ENCODE results near the gene SMDT1. TPM values are rescaled to one million over a fixed set of nuclear protein-coding genes. Genes with fewer than 3 reads are reported as not detected.

Gene SMDT1
- total and polyA plus RNA-seq, 9 of the 15 experiments (the other 6 are each of a cell fraction or from before 2014, with no cell fraction given): 7.9 to 65.2 (median 14.3) TPM

GRCh38 chr22:42090596-42091454 lies 11.3 kb downstream of the SMDT1 start, which contains the start of gene NDUFA6 (continued):
- peak; percentile 93 for TF ChIP-seq ZBTB2 (IDR thresholded peaks at IDR 0.05)
- TF ChIP-seq GABPB1 (CRISPR knock-in tag; IDR thresholded peaks at IDR 0.05): peak; percentile 78; the same call in 1 of the 2 replicates
- peak; percentile 60; the same call in 1 of the 2 replicates for TF ChIP-seq ETV5 (CRISPR knock-in tag; IDR thresholded peaks at IDR 0.05; ENCODE audit: low read depth)
- peak; percentile 96 for TF ChIP-seq ESRRA (IDR thresholded peaks at IDR 0.05; ENCODE audit: borderline replicate concordance, low read depth)
- TF ChIP-seq ZNF57 (CRISPR knock-in tag; IDR thresholded peaks at IDR 0.05): no peak
- peak; percentile 34; the same call in 1 of the 2 replicates for TF ChIP-seq ZNF263 (CRISPR knock-in tag; IDR thresholded peaks at IDR 0.05; ENCODE audit: borderline replicate concordance)
- no peak for TF ChIP-seq ARID1B (IDR thresholded peaks at IDR 0.05)
- peak; percentile 95 for TF ChIP-seq POLR2A (conservative IDR thresholded peaks at IDR 0.05)
- TF ChIP-seq MAX (CRISPR knock-in tag; IDR thresholded peaks at IDR 0.05): peak; percentile 84
- no peak for TF ChIP-seq ILK (tag; IDR thresholded peaks at IDR 0.05; ENCODE audit: borderline replicate concordance, low read depth)
- TF ChIP-seq, protein P1, sequence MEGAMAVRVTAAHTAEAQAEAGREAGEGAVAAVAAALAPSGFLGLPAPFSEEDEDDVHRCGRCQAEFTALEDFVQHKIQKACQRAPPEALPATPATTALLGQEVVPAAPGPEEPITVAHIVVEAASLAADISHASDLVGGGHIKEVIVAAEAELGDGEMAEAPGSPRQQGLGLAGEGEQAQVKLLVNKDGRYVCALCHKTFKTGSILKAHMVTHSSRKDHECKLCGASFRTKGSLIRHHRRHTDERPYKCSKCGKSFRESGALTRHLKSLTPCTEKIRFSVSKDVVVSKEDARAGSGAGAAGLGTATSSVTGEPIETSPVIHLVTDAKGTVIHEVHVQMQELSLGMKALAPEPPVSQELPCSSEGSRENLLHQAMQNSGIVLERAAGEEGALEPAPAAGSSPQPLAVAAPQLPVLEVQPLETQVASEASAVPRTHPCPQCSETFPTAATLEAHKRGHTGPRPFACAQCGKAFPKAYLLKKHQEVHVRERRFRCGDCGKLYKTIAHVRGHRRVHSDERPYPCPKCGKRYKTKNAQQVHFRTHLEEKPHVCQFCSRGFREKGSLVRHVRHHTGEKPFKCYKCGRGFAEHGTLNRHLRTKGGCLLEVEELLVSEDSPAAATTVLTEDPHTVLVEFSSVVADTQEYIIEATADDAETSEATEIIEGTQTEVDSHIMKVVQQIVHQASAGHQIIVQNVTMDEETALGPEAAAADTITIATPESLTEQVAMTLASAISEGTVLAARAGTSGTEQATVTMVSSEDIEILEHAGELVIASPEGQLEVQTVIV (CRISPR knock-in tag; IDR thresholded peaks at IDR 0.05; ENCODE audit: borderline replicate concordance): peak; percentile 75; the same call in 1 of the 2 replicates
- TF ChIP-seq YBX1 (IDR thresholded peaks at IDR 0.05): no peak
- peak; percentile 85 for TF ChIP-seq RB1 (IDR thresholded peaks at IDR 0.05; ENCODE audit: low read depth)
- TF ChIP-seq FOXP1 (CRISPR knock-in tag; IDR thresholded peaks at IDR 0.05): 0 out of 2 replicates have a peak, but pooled peaks have one; percentile 73
- TF ChIP-seq AFF4 (CRISPR knock-in tag; IDR thresholded peaks at IDR 0.05): 0 out of 2 replicates have a peak, but pooled peaks have one; percentile 59

All from K562 (cell line).